ENCODE measurements around the gene POU2F2.

- TF ChIP-seq CTCF (IDR thresholded peaks at IDR 0.05 in 2 of 3, conservative IDR thresholded peaks at IDR 0.05 in 1 of 3; ENCODE audit: control insufficient read depth in 2 of 3, extremely low read depth in 1 of 3, insufficient read depth in 1 of 3, low read depth in 3 of 3, low read length in 3 of 3) (no peak), BACH1 (IDR thresholded peaks at IDR 0.05; ENCODE audit: borderline replicate concordance) (no peak), CEBPZ (IDR thresholded peaks at IDR 0.05; ENCODE audit: low read depth, low read length) (no peak), REST (IDR thresholded peaks at IDR 0.05; ENCODE audit: low read depth, low read length) (no peak)
These were observed 80.8 kb downstream of the POU2F2 start for GRCh38 chr19:42051166-42052115.

Measured in GM12878 (cell line).